AG09319 (cell line): ENCODE results near the gene EGLN3.
A peak's percentile ranks its signal among the peaks of the same experiment; 100 is the strongest.

Experiments
- DNase-seq: peaks from one replicate; pipeline ENCODE4 v3.0.0-alpha.2; 2010; ENCODE audit warnings: low read depth; ENCODE audit errors: extremely low read depth
- TF ChIP-seq, protein P1 (sequence below): IDR thresholded peaks from 2 replicates; pipeline ENCODE4 v1.5.1; 2011; ENCODE audit warnings: low read depth, mild to moderate bottlenecking, inconsistent platforms, low read length, moderate library complexity

Gene EGLN3

DNA sequence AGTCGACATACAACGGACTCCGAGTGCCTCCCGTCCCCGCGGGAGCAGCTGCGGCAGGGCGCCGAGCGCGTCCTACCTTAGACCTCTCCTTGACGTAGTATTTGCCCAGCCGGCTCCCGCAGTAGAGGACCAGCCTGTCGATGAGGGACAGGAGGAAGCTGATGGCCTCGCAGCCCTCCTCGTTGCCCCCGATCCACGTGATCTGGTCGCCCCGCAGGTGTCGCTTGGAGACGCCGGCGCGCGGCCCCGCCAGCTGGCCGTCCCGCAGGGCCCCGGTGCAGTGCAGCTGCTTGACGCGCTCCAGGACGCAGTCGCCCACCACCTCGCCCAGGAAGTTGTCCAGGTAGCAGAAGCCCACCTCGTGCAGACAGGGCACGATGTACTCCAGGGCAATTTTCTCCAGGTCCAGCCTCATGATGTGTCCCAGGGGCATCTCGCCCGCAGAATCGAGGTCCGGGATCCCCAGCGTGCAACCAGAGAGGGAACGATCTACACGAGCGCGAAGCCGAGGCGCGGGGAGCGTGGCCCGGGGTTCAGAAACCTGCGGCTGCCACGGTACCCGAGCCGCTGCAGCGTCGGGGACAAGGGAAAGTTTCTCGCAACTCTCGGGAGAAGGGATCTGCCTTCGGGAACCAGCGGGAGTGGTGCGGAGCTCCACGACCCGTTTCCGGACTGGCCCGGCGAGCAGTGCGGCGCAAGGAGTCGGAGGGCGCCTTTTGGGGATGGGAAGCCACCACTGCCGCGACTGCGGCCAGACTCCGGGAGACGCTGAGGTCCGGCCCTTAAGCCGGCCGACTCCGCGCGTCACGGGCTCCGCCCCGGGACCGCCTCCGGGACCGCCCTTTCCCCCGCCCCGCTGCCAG, at the start of gene EGLN3:
TSS of gene EGLN3 (minus strand) at position 755 of the 863 bp plus-strand sequence. CDS start at position 433, 322 bp downstream.
- TF ChIP-seq, protein P1, sequence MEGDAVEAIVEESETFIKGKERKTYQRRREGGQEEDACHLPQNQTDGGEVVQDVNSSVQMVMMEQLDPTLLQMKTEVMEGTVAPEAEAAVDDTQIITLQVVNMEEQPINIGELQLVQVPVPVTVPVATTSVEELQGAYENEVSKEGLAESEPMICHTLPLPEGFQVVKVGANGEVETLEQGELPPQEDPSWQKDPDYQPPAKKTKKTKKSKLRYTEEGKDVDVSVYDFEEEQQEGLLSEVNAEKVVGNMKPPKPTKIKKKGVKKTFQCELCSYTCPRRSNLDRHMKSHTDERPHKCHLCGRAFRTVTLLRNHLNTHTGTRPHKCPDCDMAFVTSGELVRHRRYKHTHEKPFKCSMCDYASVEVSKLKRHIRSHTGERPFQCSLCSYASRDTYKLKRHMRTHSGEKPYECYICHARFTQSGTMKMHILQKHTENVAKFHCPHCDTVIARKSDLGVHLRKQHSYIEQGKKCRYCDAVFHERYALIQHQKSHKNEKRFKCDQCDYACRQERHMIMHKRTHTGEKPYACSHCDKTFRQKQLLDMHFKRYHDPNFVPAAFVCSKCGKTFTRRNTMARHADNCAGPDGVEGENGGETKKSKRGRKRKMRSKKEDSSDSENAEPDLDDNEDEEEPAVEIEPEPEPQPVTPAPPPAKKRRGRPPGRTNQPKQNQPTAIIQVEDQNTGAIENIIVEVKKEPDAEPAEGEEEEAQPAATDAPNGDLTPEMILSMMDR = no peak
- DNase-seq = peak; percentile 8

DNA sequence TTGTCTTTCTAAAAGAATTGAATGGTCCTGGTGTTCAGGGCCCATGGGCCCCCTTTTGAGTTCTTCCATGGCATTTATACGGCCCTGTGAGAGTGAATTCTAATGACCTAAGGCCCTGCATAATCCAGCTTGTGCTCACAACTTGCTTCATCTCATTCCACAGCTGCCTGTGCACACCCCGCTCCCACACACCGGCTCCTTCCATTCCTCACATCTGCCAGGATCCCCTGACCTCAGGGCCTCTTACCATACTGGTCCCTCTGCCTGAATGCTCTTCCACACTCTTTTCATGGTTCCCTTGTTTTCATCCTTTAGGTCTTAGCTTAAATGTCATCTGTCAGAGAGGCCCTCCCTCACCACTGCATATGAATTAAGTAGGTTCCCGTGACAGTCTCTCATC, 49.5 kb upstream of the EGLN3 start:
- TF ChIP-seq, protein P1 = no peak
- DNase-seq = no peak

DNA sequence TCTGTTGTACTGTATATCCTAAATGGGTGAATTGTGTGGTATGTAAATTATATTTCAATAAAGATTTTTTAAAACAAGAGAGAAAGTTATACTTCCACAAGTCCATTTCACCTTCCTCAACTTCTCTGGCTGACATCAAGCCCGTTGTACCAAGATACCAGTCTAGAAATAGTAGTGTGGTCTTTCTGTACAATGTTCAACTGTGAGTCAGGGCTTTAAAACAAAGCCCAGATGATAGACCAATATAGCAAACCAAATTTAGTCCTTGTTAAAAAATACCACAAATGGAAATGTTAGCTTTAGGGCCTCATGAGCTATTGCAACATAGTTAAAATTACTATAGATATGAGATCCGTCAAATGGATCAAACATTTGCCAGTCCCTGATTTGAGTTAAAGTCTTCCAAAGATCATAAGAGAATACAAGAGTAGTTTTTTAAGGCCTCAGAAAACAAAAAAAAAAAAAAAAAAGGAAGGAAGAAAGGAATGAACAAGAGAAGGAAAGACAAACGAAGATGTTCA, 49.0 kb upstream of the EGLN3 start:
- TF ChIP-seq, protein P1 = no peak
- no peak for DNase-seq

DNA sequence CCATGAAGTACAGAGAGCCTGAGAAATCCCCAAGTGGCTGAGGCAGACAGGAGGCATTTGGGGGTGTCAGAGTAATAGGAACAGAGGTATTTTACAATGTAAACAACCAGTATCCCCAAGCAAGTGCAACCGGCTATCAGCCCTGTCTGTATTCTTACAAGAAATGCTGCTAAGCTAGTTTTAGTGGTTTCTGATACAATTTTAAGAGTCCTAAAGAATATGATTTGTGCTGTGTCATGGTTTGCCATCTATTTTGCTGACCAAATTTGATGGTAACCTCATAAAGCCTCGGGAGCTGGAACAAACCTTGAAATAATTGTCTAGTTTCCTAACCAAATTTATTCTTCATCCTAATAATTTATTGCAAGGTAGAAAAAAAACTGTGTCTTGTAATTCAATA, 46.7 kb upstream of the EGLN3 start:
- DNase-seq = no peak
- TF ChIP-seq, protein P1 = no peak

DNA sequence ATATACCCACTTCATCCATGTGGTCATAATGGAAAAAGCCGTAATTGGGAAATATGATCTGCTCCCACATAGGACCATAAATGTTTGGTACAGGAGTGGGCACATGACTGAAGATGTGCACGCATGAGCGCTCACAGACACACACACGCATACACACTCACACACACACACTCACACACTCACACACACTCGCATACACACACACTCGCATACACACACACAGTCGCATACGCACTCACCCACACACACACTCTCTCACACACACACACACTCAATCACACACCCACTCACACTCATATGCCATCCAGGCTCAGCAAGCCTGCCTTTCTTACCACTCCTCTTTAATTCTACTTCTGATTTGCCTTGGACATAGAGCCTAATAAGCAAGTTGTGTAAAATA, 45.6 kb upstream of the EGLN3 start:
- TF ChIP-seq, protein P1 = no peak
- no peak for DNase-seq

DNA sequence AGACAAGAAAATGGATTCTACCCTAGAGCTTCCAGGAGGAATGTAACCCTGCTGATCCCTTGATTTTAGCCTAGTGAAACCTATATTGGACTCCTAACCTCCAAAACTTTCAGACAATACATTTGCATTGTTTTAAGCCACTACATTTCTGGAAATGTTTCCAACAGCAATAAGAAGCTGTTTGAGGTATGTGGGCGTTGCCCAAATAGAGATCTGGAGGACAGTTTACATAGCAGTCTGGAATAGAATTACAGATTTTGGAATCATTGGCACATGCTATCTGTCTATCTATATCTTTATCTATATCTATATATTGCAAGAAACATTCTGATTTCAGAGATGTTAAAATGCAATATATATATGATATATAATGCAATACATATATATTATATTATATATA, 42.4 kb upstream of the EGLN3 start:
- TF ChIP-seq, protein P1 = no peak
- DNase-seq = no peak

DNA sequence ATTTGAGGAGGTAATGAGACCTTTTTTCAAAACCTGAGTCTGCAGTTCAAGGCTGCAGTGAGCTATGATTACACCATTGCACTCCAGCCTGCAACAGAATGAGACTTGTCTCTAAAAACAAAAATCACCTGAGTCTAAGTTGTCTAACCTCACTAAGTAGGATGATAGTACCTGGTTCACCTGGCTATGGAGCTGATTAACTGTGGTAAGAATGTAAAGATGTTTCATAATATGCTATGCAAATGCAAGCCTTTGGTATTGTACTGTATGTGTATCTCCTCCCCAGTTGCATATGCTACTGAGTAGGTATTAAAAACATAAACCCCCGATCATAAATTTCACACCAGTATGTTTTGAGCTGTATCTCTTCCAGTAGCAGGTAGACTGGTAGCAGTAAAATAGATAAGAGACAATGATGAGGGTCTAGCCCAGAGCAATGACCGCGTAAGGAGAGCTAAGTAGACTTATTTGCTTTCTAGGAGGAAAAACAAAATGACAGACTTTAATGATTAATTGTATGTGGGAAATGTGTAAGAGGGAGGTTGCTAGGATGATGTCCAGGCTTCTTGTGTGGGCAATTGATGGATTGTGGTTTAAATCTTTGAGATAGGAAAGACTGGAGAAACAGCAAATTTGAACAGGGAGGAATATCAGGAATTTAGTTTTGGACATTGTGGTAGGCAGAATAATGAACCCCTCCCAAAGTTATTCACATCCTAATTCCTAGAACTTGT, 41.6 kb upstream of the EGLN3 start:
- DNase-seq = no peak
- TF ChIP-seq, protein P1 = no peak
